Fibroblast of pulmonary artery (primary cell): ENCODE measurements around the gene NR1I2.

Experiments
- DNase-seq: peaks from one replicate; pipeline ENCODE4 v3.0.0-alpha.2; 2010; ENCODE audit warnings: low read depth
- H3K4me3 ChIP-seq: replicated peaks from 2 replicates; pipeline ENCODE4 v1.5.1; 2011; ENCODE audit warnings: low read depth, mild to moderate bottlenecking, control low read depth, low read length, moderate library complexity
- CTCF ChIP-seq: IDR thresholded peaks from 2 replicates; pipeline ENCODE4 v1.5.1; 2011; ENCODE audit warnings: mild to moderate bottlenecking, control low read depth, low read length, inconsistent platforms; ENCODE audit errors: missing control alignments

The NR1I2 gene

GRCh38 chr3:119765239-119765638 is 16.7 kb upstream of the NR1I2 start:
- TF ChIP-seq CTCF = no peak
- no peak overlapping the region for H3K4me3 ChIP-seq
- no peak for DNase-seq

GRCh38 chr3:119767936-119768601 is 13.8 kb upstream of the NR1I2 start:
- TF ChIP-seq CTCF = no peak
- no peak overlapping the region for H3K4me3 ChIP-seq

GRCh38 chr3:119768668-119769393 is 13.1 kb upstream of the NR1I2 start:
- DNase-seq = no peak
- no peak for TF ChIP-seq CTCF
- no peak overlapping the region for H3K4me3 ChIP-seq

More at GRCh38 chr3:119767936-119768601, 13.8 kb upstream of the NR1I2 start:
- DNase-seq = no peak

- no peak for TF ChIP-seq CTCF
- no peak overlapping the region for H3K4me3 ChIP-seq
- peak; percentile 76 for DNase-seq
Observed at GRCh38 chr3:119769394-119770149, 12.3 kb upstream of the NR1I2 start.

GRCh38 chr3:119774444-119774843 is 7.5 kb upstream of the NR1I2 start:
- no peak overlapping the region for H3K4me3 ChIP-seq
- TF ChIP-seq CTCF = no peak

GRCh38 chr3:119776304-119776703 is 5.6 kb upstream of the NR1I2 start:
- no peak for TF ChIP-seq CTCF
- no peak for DNase-seq
- H3K4me3 ChIP-seq = no peak overlapping the region

More at GRCh38 chr3:119774444-119774843, 7.5 kb upstream of the NR1I2 start:
- no peak for DNase-seq
